ENCODE results near the gene KIFBP.

KIFBP gene

DNA sequence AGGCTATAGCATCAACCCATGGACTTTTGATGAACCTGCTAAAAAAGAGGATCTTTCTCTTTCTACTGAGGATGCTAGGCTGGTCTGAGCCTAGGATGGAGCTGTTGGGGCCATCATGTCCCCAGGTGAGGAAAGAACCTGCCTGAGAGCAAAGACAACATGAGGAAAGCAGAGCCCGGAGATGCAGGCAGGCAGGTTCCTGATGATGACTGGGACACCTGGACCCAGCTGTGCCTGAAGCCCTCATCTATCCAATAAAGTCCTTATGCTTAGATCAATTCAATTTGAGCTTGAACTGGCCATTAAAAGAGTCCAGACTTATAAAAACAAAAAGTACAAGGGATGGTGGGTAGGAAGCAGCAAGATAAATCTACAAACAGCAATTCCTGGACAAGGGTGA lies 48.9 kb downstream of the KIFBP start:
- TF ChIP-seq TAF1 (IDR thresholded peaks at IDR 0.05; ENCODE audit: borderline replicate concordance, insufficient read depth, low read length) = no peak
- TF ChIP-seq SIN3A (IDR thresholded peaks at IDR 0.05; ENCODE audit: borderline replicate concordance, insufficient read depth, low read length) = no peak
- TF ChIP-seq REST (IDR thresholded peaks at IDR 0.05; ENCODE audit: insufficient read depth in 1 of 2, low read depth in 2 of 2, low read length in 2 of 2) = no peak
- no peak for TF ChIP-seq POLR2AphosphoS5 (IDR thresholded peaks at IDR 0.05; ENCODE audit: low read depth, low read length)
- no peak for TF ChIP-seq FOXP2 (optimal IDR thresholded peaks at IDR 0.05; ENCODE audit: borderline replicate concordance, extremely low read depth, extremely low read length, insufficient read depth)

- TF ChIP-seq REST (IDR thresholded peaks at IDR 0.05; ENCODE audit: insufficient read depth in 1 of 2, low read depth in 2 of 2, low read length in 2 of 2) (no peak), FOXP2 (optimal IDR thresholded peaks at IDR 0.05; ENCODE audit: borderline replicate concordance, extremely low read depth, extremely low read length, insufficient read depth) (no peak), POLR2AphosphoS5 (IDR thresholded peaks at IDR 0.05; ENCODE audit: low read depth, low read length) (no peak), SIN3A (IDR thresholded peaks at IDR 0.05; ENCODE audit: borderline replicate concordance, insufficient read depth, low read length) (no peak)
Measured at GRCh38 chr10:69042417-69042816, 53.8 kb downstream of the KIFBP start.

- no peak for TF ChIP-seq REST (IDR thresholded peaks at IDR 0.05; ENCODE audit: insufficient read depth in 1 of 2, low read depth in 2 of 2, low read length in 2 of 2)
- no peak for TF ChIP-seq TAF1 (IDR thresholded peaks at IDR 0.05; ENCODE audit: borderline replicate concordance, insufficient read depth, low read length)
Measured at GRCh38 chr10:69042838-69043237, 54.2 kb downstream of the KIFBP start.

DNA sequence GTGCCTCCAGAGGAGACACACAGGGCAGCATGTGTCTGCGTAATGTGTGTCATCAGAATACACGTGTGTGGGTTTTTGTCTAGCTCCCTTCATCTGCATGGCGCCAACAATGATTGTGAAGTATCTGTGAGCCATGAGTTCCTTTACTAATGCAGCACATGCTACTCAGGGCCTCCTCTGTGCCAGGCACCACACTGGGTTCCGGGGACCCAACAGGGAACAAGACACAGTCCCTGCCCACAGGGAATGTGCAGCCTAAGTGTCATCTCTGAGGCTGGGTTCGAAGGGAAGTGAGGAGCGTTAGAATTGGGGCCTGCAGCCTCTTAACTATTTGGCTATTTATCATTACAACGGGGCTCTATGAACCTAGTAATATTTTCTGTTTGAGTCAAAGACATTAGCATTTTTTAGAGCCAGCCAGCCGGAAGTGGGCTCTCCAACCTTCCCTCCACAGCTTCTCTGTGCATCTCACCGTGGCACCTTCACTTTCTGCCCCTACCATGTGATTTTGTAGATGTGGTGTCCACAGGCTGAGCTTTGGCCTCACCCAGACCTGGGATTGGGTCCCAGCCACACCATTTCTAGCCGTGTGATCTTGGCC lies 55.4 kb downstream of the KIFBP start:
- TF ChIP-seq FOXP2 (optimal IDR thresholded peaks at IDR 0.05; ENCODE audit: borderline replicate concordance, extremely low read depth, extremely low read length, insufficient read depth) (no peak), POLR2AphosphoS5 (IDR thresholded peaks at IDR 0.05; ENCODE audit: low read depth, low read length) (no peak), TAF1 (IDR thresholded peaks at IDR 0.05; ENCODE audit: borderline replicate concordance, insufficient read depth, low read length) (no peak), REST (IDR thresholded peaks at IDR 0.05; ENCODE audit: insufficient read depth in 1 of 2, low read depth in 2 of 2, low read length in 2 of 2) (no peak), SIN3A (IDR thresholded peaks at IDR 0.05; ENCODE audit: borderline replicate concordance, insufficient read depth, low read length) (no peak)

DNA sequence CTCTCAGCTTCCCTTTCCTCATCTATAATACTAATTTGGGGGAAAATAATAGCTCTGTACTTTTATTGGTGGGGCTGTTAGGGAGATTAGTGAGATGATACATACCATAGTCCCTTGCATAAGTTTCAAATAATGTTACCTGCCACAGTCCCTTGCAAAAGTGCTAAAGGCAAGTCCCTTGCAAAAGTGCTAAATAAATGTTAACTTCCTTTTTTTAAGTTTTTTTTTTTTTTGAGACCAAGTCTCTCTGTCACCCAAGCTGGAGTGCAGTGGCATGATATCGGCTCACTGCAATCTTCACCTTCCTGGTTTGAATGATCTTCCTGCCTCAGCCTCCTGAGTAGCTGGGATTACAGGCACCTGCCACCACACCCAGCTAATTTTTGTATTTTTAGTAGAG lies 55.9 kb downstream of the KIFBP start:
- no peak for TF ChIP-seq FOXP2 (optimal IDR thresholded peaks at IDR 0.05; ENCODE audit: borderline replicate concordance, extremely low read depth, extremely low read length, insufficient read depth)
- TF ChIP-seq REST (IDR thresholded peaks at IDR 0.05; ENCODE audit: insufficient read depth in 1 of 2, low read depth in 2 of 2, low read length in 2 of 2) = no peak
- TF ChIP-seq POLR2AphosphoS5 (IDR thresholded peaks at IDR 0.05; ENCODE audit: low read depth, low read length) = no peak
- TF ChIP-seq TAF1 (IDR thresholded peaks at IDR 0.05; ENCODE audit: borderline replicate concordance, insufficient read depth, low read length) = no peak
- no peak for TF ChIP-seq SIN3A (IDR thresholded peaks at IDR 0.05; ENCODE audit: borderline replicate concordance, insufficient read depth, low read length)
